GM23248 (cell line): ENCODE measurements around the gene NID2. TPM values are rescaled to one million over a fixed set of nuclear protein-coding genes. Genes with fewer than 3 reads are reported as not detected.

Experiments
- DNase-seq: peaks from one replicate; pipeline ENCODE4 v3.0.0-alpha.2; 2015
- H2AFZ ChIP-seq: fragments of 200-600 bp; sonication (generic); 2 replicates; pipeline ENCODE4 v1.6.1; 2016; ENCODE audit warnings: antibody characterized with exemption
- H3F3A ChIP-seq: fragments of 200-600 bp; sonication (generic); 2 replicates; pipeline ENCODE4 v1.6.1; 2016; ENCODE audit warnings: mild to moderate bottlenecking, antibody characterized with exemption, mixed run types; ENCODE audit not compliant: insufficient read depth
- H3K27ac ChIP-seq: fragments of 200-600 bp; sonication (generic); 2 replicates; pipeline ENCODE4 v1.5.1; 2016; ENCODE audit warnings: mild to moderate bottlenecking
- H3K27me3 ChIP-seq: fragments of 200-600 bp; sonication (generic); replicated peaks from 2 replicates; pipeline ENCODE4 v1.6.1; 2016; ENCODE audit warnings: mild to moderate bottlenecking; ENCODE audit not compliant: insufficient read depth
- H3K36me3 ChIP-seq: fragments of 200-600 bp; sonication (generic); 2 replicates; pipeline ENCODE4 v1.6.1; 2016; ENCODE audit warnings: low read depth, mild to moderate bottlenecking
- H3K4me1 ChIP-seq: fragments of 200-600 bp; sonication (generic); 2 replicates; pipeline ENCODE4 v1.6.1; 2016; ENCODE audit warnings: mild to moderate bottlenecking; ENCODE audit not compliant: insufficient read depth
- H3K4me2 ChIP-seq: fragments of 200-600 bp; sonication (generic); one replicate; pipeline ENCODE4 v1.6.1; 2016; ENCODE audit warnings: mild to moderate bottlenecking; ENCODE audit not compliant: unreplicated experiment
- H3K4me3 ChIP-seq: fragments of 200-600 bp; sonication (generic); 2 replicates; pipeline ENCODE4 v1.5.1; 2016; ENCODE audit warnings: mild to moderate bottlenecking
- H3K79me2 ChIP-seq: fragments of 200-600 bp; sonication (generic); 2 replicates; pipeline ENCODE4 v1.6.1; 2016; ENCODE audit warnings: mild to moderate bottlenecking; ENCODE audit not compliant: insufficient read depth
- H3K9ac ChIP-seq: fragments of 200-600 bp; sonication (generic); 2 replicates; pipeline ENCODE4 v1.6.1; 2016; ENCODE audit warnings: mild to moderate bottlenecking
- H3K9me2 ChIP-seq: fragments of 200-600 bp; sonication (generic); 2 replicates; pipeline ENCODE4 v1.6.1; 2016; ENCODE audit warnings: mixed run types, mild to moderate bottlenecking, moderate library complexity; ENCODE audit not compliant: insufficient read depth
- H3K9me3 ChIP-seq: fragments of 200-600 bp; sonication (generic); one replicate; pipeline ENCODE4 v1.6.1; 2017; ENCODE audit warnings: low read depth
- H4K20me1 ChIP-seq: fragments of 200-600 bp; sonication (generic); 2 replicates; pipeline ENCODE4 v1.6.0; 2016; ENCODE audit not compliant: insufficient read depth
- EZH2 ChIP-seq: fragments of 200-600 bp; sonication (generic); IDR thresholded peaks from 2 replicates; pipeline ENCODE4 v1.6.1; 2018; ENCODE audit warnings: antibody characterized with exemption, mild to moderate bottlenecking; ENCODE audit not compliant: insufficient read depth, poor library complexity, severe bottlenecking
- EZH2phosphoT487 ChIP-seq: fragments of 200-600 bp; sonication (generic); IDR thresholded peaks from 2 replicates; pipeline ENCODE4 v1.6.1; 2018; ENCODE audit warnings: antibody characterized with exemption, moderate library complexity, mild to moderate bottlenecking, low read depth; ENCODE audit not compliant: insufficient read depth
- WGBS, 2 experiments: methylation state at CpG; one replicate each; pipeline ENCODE4 v1.1.6; 2015 to 2017; ENCODE audit warnings: low lambda C conversion rate in 2 of 2, low coverage in 1 of 2; ENCODE audit errors: missing lambda C conversion rate in 2 of 2; 5-methylcytosine and 5-hydroxymethylcytosine counted together
- in situ Hi-C: fragments of 300-500 bp; cut with MboI; formaldehyde crosslinking; loops from 2 replicates; pipeline ENCODE4 v1.15.0; 2020
- polyA plus RNA-seq: library from polyadenylated mRNA; unstranded; fragments of >200 nt; fragmentation: Nextera tagmentation; extraction: Ambion mirVana; gene quantifications from 2 replicates; pipeline ENCODE4 v1.2.1, GENCODE V29; 2016
- total RNA-seq: library from RNA; depleted of rRNA; stranded (reverse); fragments of >200 nt; shearing (Covaris generic); gene quantifications from 2 replicates; pipeline ENCODE4 v1.2.3, GENCODE V29; 2014

NID2 gene
- total and polyA plus RNA-seq, 2 experiments from 2014 or later = 39.8 to 59.8 TPM

- no peaks in the 10 kb centered on the region for H3K9me3 ChIP-seq
- H3K27me3 ChIP-seq = no peaks in the 10 kb centered on the region
- TF ChIP-seq EZH2phosphoT487 (no peak), EZH2 (no peak)
- H3F3A ChIP-seq = peaks cover 55% of the 10 kb centered on the region
- H3K79me2 ChIP-seq = no peaks in the 10 kb centered on the region
- peaks cover 55% of the 10 kb centered on the region for H3K4me1 ChIP-seq
- H3K9me2 ChIP-seq = no peaks in the 10 kb centered on the region
- H3K36me3 ChIP-seq = no peaks in the 10 kb centered on the region
- H3K27ac ChIP-seq = peak overlapping the region; percentile 32
- H3K9ac ChIP-seq = no peak overlapping the region
- H2AFZ ChIP-seq = no peak overlapping the region
- H3K4me2 ChIP-seq = peak overlapping the region; percentile 16
- peak; percentile 65 for DNase-seq
- in situ Hi-C loops = no loop called here
- H4K20me1 ChIP-seq = no peaks in the 10 kb centered on the region
- WGBS, 2 experiments = 27 to 30% methylated on average over 1 of the region's 1 CpG
- H3K4me3 ChIP-seq = no peak overlapping the region
These were observed 39.0 kb downstream of the NID2 start for GRCh38 chr14:52029881-52030280.

DNA sequence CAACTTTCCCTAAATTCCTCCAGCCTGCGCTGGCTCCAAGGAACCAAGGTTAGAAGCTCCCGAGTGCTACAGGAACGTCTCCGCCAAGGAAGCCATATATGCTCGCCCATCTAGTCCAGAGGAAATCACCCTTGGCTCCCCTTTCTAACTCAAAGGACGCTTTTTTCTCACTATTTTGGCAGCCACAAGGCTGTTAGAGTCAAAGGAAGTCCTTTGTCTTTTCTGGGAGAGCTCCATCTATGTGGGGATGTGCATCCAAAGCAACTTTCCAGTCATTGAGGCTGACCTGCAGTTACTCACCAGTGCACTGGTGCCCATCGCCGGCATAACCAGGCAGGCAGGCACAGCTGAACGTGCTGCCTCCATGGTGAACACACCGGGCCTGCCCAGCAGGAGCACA is 42.0 kb downstream of the NID2 start:
- no peak overlapping the region for H3K4me2 ChIP-seq
- peaks cover 52% of the 10 kb centered on the region for H3K4me1 ChIP-seq
- H3K27me3 ChIP-seq = no peaks in the 10 kb centered on the region
- peaks cover 45% of the 10 kb centered on the region for H3F3A ChIP-seq
- WGBS, 2 experiments = 97 to 98% methylated on average over 10 of the region's 10 CpGs
- no peaks in the 10 kb centered on the region for H3K79me2 ChIP-seq
- no peak overlapping the region for H3K4me3 ChIP-seq
- no peak for DNase-seq
- no peak overlapping the region for H3K27ac ChIP-seq
- in situ Hi-C loops = no loop called here
- no peaks in the 10 kb centered on the region for H3K36me3 ChIP-seq
- TF ChIP-seq EZH2phosphoT487 = no peak
- no peak for TF ChIP-seq EZH2
- H3K9me3 ChIP-seq = no peaks in the 10 kb centered on the region
- no peaks in the 10 kb centered on the region for H3K9me2 ChIP-seq
- H2AFZ ChIP-seq = no peak overlapping the region
- no peak overlapping the region for H3K9ac ChIP-seq
- H4K20me1 ChIP-seq = no peaks in the 10 kb centered on the region

DNA sequence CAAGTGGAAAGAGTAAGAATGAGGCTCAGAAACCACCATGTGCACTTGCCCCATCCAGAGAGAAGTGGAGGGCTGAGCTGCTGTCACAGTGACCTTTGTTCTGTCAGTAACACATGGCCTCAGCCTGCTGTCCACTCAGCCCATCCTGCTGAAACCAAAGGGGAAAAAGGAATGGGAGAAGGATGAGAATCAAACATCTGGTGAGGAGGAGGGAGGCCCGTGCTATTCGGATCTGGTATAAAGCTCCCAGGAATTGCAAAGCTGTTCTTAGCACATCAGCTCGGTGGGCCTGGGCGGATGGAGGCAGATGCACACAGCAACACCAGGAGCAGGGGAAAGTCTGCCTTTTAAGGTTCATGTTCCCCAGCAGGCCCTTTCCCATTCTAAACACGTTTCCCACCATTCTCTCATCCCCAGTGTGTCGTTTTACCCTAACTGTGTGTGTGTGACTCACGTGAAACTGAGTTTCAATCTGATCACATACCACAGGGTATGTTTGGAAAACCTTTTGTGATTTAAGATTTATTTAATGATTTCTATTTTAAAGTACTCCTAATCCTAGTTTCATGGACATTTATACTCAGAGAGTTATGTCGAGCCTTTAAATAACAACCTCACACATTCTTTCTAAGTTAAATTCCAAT is 42.7 kb downstream of the NID2 start:
- TF ChIP-seq EZH2phosphoT487 (no peak), EZH2 (no peak)

DNA sequence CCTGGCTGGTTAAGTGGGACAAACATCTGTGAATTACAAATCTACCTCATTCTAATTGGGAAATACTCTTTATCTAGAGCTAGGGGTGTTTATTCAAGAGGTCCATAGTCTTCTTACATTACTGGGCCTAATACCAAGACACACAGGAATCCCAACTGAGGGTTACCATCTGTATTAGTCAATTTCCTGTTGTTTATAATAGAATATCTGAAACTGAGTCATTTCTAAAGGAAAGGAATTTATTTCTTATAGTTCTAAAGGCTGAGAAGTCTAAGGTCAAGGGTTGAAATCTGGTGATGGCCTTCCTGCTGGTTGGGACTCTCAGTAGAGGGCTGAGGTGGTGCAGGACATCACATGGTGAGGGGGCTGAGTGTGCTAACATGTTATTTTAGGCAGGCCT is 43.5 kb downstream of the NID2 start:
- Histone ChIP-seq H3K27me3 (no peaks in the 10 kb centered on the region), H4K20me1 (no peaks in the 10 kb centered on the region), H3K79me2 (no peaks in the 10 kb centered on the region), H3K4me1 (peaks cover 41% of the 10 kb centered on the region), H3K4me2 (peak overlapping the region; percentile 29), H3K27ac (peak overlapping the region; percentile 78), H3F3A (peaks cover 32% of the 10 kb centered on the region), H2AFZ (no peak overlapping the region), H3K9me3 (no peaks in the 10 kb centered on the region), H3K36me3 (no peaks in the 10 kb centered on the region), H3K4me3 (no peak overlapping the region), H3K9me2 (no peaks in the 10 kb centered on the region), H3K9ac (no peak overlapping the region; the same call in 1 of the 2 replicates)
- in situ Hi-C loops = no loop called here
- TF ChIP-seq EZH2phosphoT487 (no peak), EZH2 (no peak)
- DNase-seq = peak; percentile 90

More for the DNA sequence above, 42.7 kb downstream of the NID2 start:
- no peak overlapping the region for H2AFZ ChIP-seq
- peaks cover 46% of the 10 kb centered on the region for H3K4me1 ChIP-seq
- H3K79me2 ChIP-seq = no peaks in the 10 kb centered on the region
- peak overlapping the region; percentile 61 for H3K27ac ChIP-seq
- no peaks in the 10 kb centered on the region for H4K20me1 ChIP-seq
- H3K27me3 ChIP-seq = no peaks in the 10 kb centered on the region
- H3K4me3 ChIP-seq = no peak overlapping the region
- DNase-seq = no peak
- H3K9me2 ChIP-seq = no peaks in the 10 kb centered on the region
- peaks cover 39% of the 10 kb centered on the region for H3F3A ChIP-seq
- no peaks in the 10 kb centered on the region for H3K9me3 ChIP-seq
- H3K36me3 ChIP-seq = no peaks in the 10 kb centered on the region
- no peak overlapping the region for H3K4me2 ChIP-seq
- WGBS, 2 experiments = 94 to 96% methylated on average over 8 of the region's 8 CpGs
- no peak overlapping the region for H3K9ac ChIP-seq
- in situ Hi-C loops = no loop called here

GRCh38 chr14:52023518-52023917 is 45.3 kb downstream of the NID2 start:
- Histone ChIP-seq H2AFZ (no peak overlapping the region), H3K27me3 (no peaks in the 10 kb centered on the region), H3K79me2 (no peaks in the 10 kb centered on the region), H3K9me2 (no peaks in the 10 kb centered on the region), H3K4me1 (peaks cover 31% of the 10 kb centered on the region), H4K20me1 (no peaks in the 10 kb centered on the region), H3K9ac (no peak overlapping the region), H3F3A (peaks cover 29% of the 10 kb centered on the region), H3K9me3 (no peaks in the 10 kb centered on the region), H3K4me3 (no peak overlapping the region), H3K27ac (peak overlapping the region; percentile 78), H3K4me2 (peak overlapping the region; percentile 33), H3K36me3 (no peaks in the 10 kb centered on the region)
- peak; percentile 91 for DNase-seq
- in situ Hi-C loops = no loop called here
- WGBS, 2 experiments = 0 to 4% methylated on average over 1 of the region's 1 CpG
- TF ChIP-seq EZH2 (no peak), EZH2phosphoT487 (no peak)
